ENCODE measurements around the gene QPCT.

DNA sequence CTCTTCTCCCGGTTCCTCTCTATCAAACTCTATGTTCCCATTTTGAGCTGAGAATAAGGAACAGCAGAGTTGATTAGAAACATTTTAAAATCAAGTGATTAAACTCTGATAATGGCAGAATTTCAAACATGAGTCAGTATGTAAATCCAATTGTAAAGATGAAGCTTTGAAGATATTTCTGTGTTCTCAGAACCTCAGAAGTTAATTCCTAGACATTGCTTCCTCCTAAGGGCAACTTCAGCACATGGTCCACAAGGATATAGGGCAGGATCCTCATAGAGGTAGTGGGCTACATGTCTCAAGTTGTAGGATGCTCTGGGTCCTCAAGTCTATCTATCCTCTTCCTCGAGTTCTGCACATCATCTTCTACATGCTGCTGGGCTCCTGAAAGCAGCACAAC is 46.3 kb downstream of the QPCT start:
- TF ChIP-seq, protein P1, sequence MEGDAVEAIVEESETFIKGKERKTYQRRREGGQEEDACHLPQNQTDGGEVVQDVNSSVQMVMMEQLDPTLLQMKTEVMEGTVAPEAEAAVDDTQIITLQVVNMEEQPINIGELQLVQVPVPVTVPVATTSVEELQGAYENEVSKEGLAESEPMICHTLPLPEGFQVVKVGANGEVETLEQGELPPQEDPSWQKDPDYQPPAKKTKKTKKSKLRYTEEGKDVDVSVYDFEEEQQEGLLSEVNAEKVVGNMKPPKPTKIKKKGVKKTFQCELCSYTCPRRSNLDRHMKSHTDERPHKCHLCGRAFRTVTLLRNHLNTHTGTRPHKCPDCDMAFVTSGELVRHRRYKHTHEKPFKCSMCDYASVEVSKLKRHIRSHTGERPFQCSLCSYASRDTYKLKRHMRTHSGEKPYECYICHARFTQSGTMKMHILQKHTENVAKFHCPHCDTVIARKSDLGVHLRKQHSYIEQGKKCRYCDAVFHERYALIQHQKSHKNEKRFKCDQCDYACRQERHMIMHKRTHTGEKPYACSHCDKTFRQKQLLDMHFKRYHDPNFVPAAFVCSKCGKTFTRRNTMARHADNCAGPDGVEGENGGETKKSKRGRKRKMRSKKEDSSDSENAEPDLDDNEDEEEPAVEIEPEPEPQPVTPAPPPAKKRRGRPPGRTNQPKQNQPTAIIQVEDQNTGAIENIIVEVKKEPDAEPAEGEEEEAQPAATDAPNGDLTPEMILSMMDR (IDR thresholded peaks at IDR 0.05) = no peak
- no peak for TF ChIP-seq POLR2A (IDR thresholded peaks at IDR 0.05)

Data from esophagus squamous epithelium (tissue), 4 donors.